Lower leg skin (tissue), 3 donors: ENCODE results near the gene GPC5.

Experiments
- CTCF ChIP-seq, 3 donors: fragments of 450-650 bp; IDR thresholded peaks; one replicate each; pipeline ENCODE4 v1.5.1; 2016; ENCODE audit warnings: antibody characterized with exemption in 3 of 3, mild to moderate bottlenecking in 3 of 3, moderate library complexity in 2 of 3
- POLR2A ChIP-seq, 2 donors: fragments of 450-650 bp; IDR thresholded peaks; one replicate each; pipeline ENCODE4 v1.6.1; 2016 to 2017; ENCODE audit warnings: antibody characterized with exemption in 2 of 2, mild to moderate bottlenecking in 1 of 2, moderate library complexity in 1 of 2

- no peak for TF ChIP-seq CTCF (IDR thresholded peaks at IDR 0.05)
- no peak for TF ChIP-seq POLR2A (IDR thresholded peaks at IDR 0.05)
Measured at GRCh38 chr13:91384896-91385295, 13.5 kb upstream of the GPC5 start.
